IMR-90 (cell line): ENCODE measurements around the gene GCNT4. TPM values are rescaled to one million over a fixed set of nuclear protein-coding genes. Genes with fewer than 3 reads are reported as not detected.

Source experiments
- ATAC-seq: fragments of 200-7000 bp; cut with Tn5 transposase; 2 replicates; pipeline ENCODE4 v1.9.1; 2020; ENCODE audit warnings: low read depth, mild to moderate bottlenecking, moderate library complexity
- BruUV-seq: library from RNA; stranded (reverse); fragments of 400-500 nt; replicated peaks from 2 replicates; lab custom pipeline; 2021; lab: Mats Ljungman, UMichigan
- CTCF ChIA-PET: fragments of 300-600 bp; formaldehyde crosslinking; extraction: SDS; loops from one replicate; lab custom pipeline; 2021; ENCODE audit warnings: antibody characterized with exemption; lab: Yijun Ruan, JAX
- POLR2A ChIA-PET: fragments of 300-600 bp; sonication (Branson Sonifier 250); formaldehyde crosslinking; loops from one replicate; lab custom pipeline; 2022; ENCODE audit warnings: antibody characterized with exemption; ENCODE audit not compliant: unreplicated experiment; lab: Charles Lee
- DNase-seq: peaks from one replicate; pipeline ENCODE4 v3.0.0; 2013
- H2AFZ ChIP-seq: replicated peaks from 2 replicates; pipeline ENCODE3; 2013; ENCODE audit warnings: low read length, mild to moderate bottlenecking; ENCODE audit not compliant: poor library complexity
- H2AK5ac ChIP-seq: 2 replicates; pipeline ENCODE4 v1.6.1; 2013; ENCODE audit warnings: low read depth, low read length, inconsistent platforms
- H2AK9ac ChIP-seq: replicated peaks from 2 replicates; pipeline ENCODE3; 2013; ENCODE audit warnings: mild to moderate bottlenecking, low read depth, low read length, moderate library complexity; ENCODE audit not compliant: poor library complexity
- H2BK120ac ChIP-seq: 2 replicates; pipeline ENCODE4 v1.6.1; 2013; ENCODE audit warnings: low read depth, low read length, inconsistent platforms
- H2BK15ac ChIP-seq: 3 replicates; pipeline ENCODE4 v1.6.1; 2013; ENCODE audit warnings: low read depth, low read length, inconsistent platforms
- H2BK20ac ChIP-seq: 2 replicates; pipeline ENCODE4 v1.6.1; 2013; ENCODE audit warnings: low read depth, mild to moderate bottlenecking, inconsistent platforms, low read length, moderate library complexity
- H2BK5ac ChIP-seq: 2 replicates; pipeline ENCODE4 v1.6.1; 2013; ENCODE audit warnings: mild to moderate bottlenecking, low read depth, low read length, inconsistent platforms; ENCODE audit not compliant: poor library complexity, severe bottlenecking
- H3K14ac ChIP-seq: replicated peaks from 2 replicates; pipeline ENCODE4 v1.6.1; 2013; ENCODE audit warnings: low read depth, low read length, inconsistent platforms
- H3K18ac ChIP-seq: 2 replicates; pipeline ENCODE4 v1.6.1; 2013; ENCODE audit warnings: low read depth, low read length, control low read depth
- H3K23ac ChIP-seq: 2 replicates; pipeline ENCODE4 v1.6.1; 2013; ENCODE audit warnings: low read depth, low read length, inconsistent platforms
- H3K27ac ChIP-seq: 2 replicates; pipeline ENCODE4 v1.5.1; 2013; ENCODE audit warnings: mild to moderate bottlenecking, control low read depth, low read length; ENCODE audit not compliant: insufficient read depth
- H3K27me3 ChIP-seq: 2 replicates; pipeline ENCODE4 v1.6.1; 2013; ENCODE audit warnings: low read length; ENCODE audit not compliant: control insufficient read depth, insufficient read depth
- H3K36me3 ChIP-seq: 2 replicates; pipeline ENCODE4 v1.6.1; 2013; ENCODE audit warnings: low read length, mixed read lengths; ENCODE audit not compliant: control insufficient read depth, insufficient read depth
- H3K4ac ChIP-seq: 2 replicates; pipeline ENCODE4 v1.6.1; 2013; ENCODE audit warnings: low read depth, low read length, inconsistent platforms
- H3K4me1 ChIP-seq: 2 replicates; pipeline ENCODE4 v1.6.1; 2013; ENCODE audit warnings: low read length, mixed read lengths; ENCODE audit not compliant: control insufficient read depth, insufficient read depth
- H3K4me2 ChIP-seq: 2 replicates; pipeline ENCODE4 v1.6.1; 2013; ENCODE audit warnings: low read depth, mild to moderate bottlenecking, control low read depth, low read length, moderate library complexity
- H3K4me3 ChIP-seq: 2 replicates; pipeline ENCODE4 v1.5.1; 2013; ENCODE audit warnings: low read depth, mild to moderate bottlenecking, control low read depth, low read length, moderate library complexity; ENCODE audit not compliant: insufficient read depth
- H3K56ac ChIP-seq: 2 replicates; pipeline ENCODE4 v1.6.1; 2013; ENCODE audit warnings: low read length, inconsistent platforms; ENCODE audit not compliant: insufficient read depth; ENCODE audit errors: extremely low read depth
- H3K79me1 ChIP-seq, 2 experiments: 2 replicates each; pipeline ENCODE4 v1.6.1; 2013; ENCODE audit warnings: low read length in 2 of 2, inconsistent platforms in 1 of 2, low read depth in 1 of 2
- H3K9ac ChIP-seq: 2 replicates; pipeline ENCODE4 v1.6.1; 2013; ENCODE audit warnings: low read depth, low read length, control low read depth
- H3K9me1 ChIP-seq: 2 replicates; pipeline ENCODE4 v1.6.1; 2013; ENCODE audit warnings: low read length, inconsistent platforms; ENCODE audit not compliant: insufficient read depth
- H3K9me3 ChIP-seq: 2 replicates; pipeline ENCODE4 v1.6.1; 2013; ENCODE audit warnings: low read length; ENCODE audit not compliant: control insufficient read depth, insufficient read depth
- H4K20me1 ChIP-seq: 2 replicates; pipeline ENCODE4 v1.6.1; 2013; ENCODE audit warnings: low read length, inconsistent platforms; ENCODE audit not compliant: insufficient read depth
- H4K5ac ChIP-seq: 2 replicates; pipeline ENCODE4 v1.6.1; 2013; ENCODE audit warnings: mild to moderate bottlenecking, low read depth, low read length, control low read depth
- H4K8ac ChIP-seq, 2 experiments: 2 replicates each; pipeline ENCODE4 v1.6.1; 2013; ENCODE audit warnings: low read depth in 2 of 2, low read length in 2 of 2, control low read depth in 1 of 2, inconsistent platforms in 1 of 2
- H4K91ac ChIP-seq: 2 replicates; pipeline ENCODE4 v1.6.1; 2013; ENCODE audit warnings: low read depth, low read length, inconsistent platforms; ENCODE audit not compliant: insufficient read depth
- CEBPB ChIP-seq: IDR thresholded peaks from 2 replicates; pipeline ENCODE4 v1.6.1; 2012; ENCODE audit warnings: low read depth, low read length, improper control_type of control experiment
- CHD1 ChIP-seq: IDR thresholded peaks from 2 replicates; pipeline ENCODE4 v1.6.1; 2012; ENCODE audit warnings: low read depth, low read length, improper control_type of control experiment
- MAZ ChIP-seq: IDR thresholded peaks from 2 replicates; pipeline ENCODE4 v1.6.1; 2012; ENCODE audit warnings: low read depth, mild to moderate bottlenecking, low read length, improper control_type of control experiment, moderate library complexity, borderline replicate concordance
- RFX5 ChIP-seq: IDR thresholded peaks from 2 replicates; pipeline ENCODE4 v1.8.0; 2012; ENCODE audit warnings: low read depth, mild to moderate bottlenecking, low read length, moderate library complexity
- SMC3 ChIP-seq: fragments of 150-350 bp; IDR thresholded peaks from 2 replicates; pipeline ENCODE4 v1.6.1; 2016; ENCODE audit warnings: low read depth, mild to moderate bottlenecking, antibody characterized with exemption, low read length, moderate library complexity
- WGBS, 2 experiments: methylation state at CpG; one replicate each; pipeline versions ENCODE4 v1.1.5 to v1.1.7; 2013; ENCODE audit warnings: missing lambda C conversion rate in 2 of 2; ENCODE audit not compliant: insufficient read length in 1 of 2; ENCODE audit errors: extremely low coverage in 2 of 2; 5-methylcytosine and 5-hydroxymethylcytosine counted together
- dilution Hi-C: fragments of 300-500 bp; cut with HindIII; formaldehyde crosslinking; loops from one replicate; pipeline ENCODE4 v1.14.3; 2018; ENCODE audit warnings: low sequenced_read_pairs; ENCODE audit not compliant: unreplicated experiment
- in situ Hi-C: fragments of 300-500 bp; cut with MboI; formaldehyde crosslinking; loops from 3 replicates; pipeline ENCODE4 v1.14.3; 2019; ENCODE audit warnings: low sequenced_read_pairs, inconsistent platforms, mixed read lengths
- intact Hi-C: fragments of 100-400 bp; cut with micrococcal nuclease; formaldehyde crosslinking; loops from 2 replicates; pipeline ENCODE4 v1.10.0; 2022
- polyA plus RNA-seq, 3 experiments: library from polyadenylated mRNA; depleted of rRNA; stranded (reverse); fragments of >200 nt; gene quantifications; 2 replicates each; pipeline ENCODE4 v1.2.3, GENCODE V29; 2012; ENCODE audit warnings: low replicate concordance in 1 of 3
- total RNA-seq: library from RNA; depleted of rRNA; stranded (reverse); fragments of >200 nt; gene quantifications from 2 replicates; pipeline ENCODE4 v1.2.3, GENCODE V29; 2012
- TF ChIP-seq, protein P1 (sequence below): fragments of 150-350 bp; IDR thresholded peaks from 2 replicates; pipeline ENCODE4 v1.6.1; 2016; ENCODE audit warnings: low read depth, mild to moderate bottlenecking, low read length, moderate library complexity, borderline replicate concordance

Gene GCNT4
- total and polyA plus RNA-seq, 2 of the 4 experiments (the other 2 are of a cell fraction), result 0.46 to 1.8 TPM

DNA sequence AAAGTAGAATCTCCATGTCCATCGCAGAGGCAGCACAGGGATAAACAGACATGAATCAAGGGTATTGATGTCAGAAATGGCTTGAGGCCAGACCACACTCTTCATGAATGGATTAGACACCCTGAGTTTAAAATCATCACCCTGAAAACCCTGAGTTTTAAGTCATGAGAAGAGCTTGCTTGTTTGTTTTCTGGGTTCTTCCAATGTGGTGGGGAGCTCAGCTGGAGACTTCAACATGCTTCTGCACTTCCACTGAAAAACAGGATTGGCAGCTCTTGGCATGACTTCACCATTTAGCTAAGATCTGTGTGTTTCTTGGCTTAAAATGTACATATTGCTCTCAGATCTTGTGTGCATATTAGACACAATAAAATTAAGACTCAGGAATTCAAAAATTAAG, 9.8 kb downstream of the GCNT4 start:
- Histone ChIP-seq H3K4me3 (no peak overlapping the region), H3K9me1 (peaks cover 7% of the 10 kb centered on the region; the same call in 1 of the 2 replicates), H4K5ac (no peak overlapping the region; the same call in 1 of the 2 replicates), H3K4ac (no peak overlapping the region), H4K20me1 (no peaks in the 10 kb centered on the region), H4K8ac (no peak overlapping the region), H3K9ac (no peak overlapping the region), H3K4me1 (peaks cover 5% of the 10 kb centered on the region; the same call in 1 of the 2 replicates), H3K18ac (no peak overlapping the region), H3K79me1 (peaks cover 0 to 18% of the 10 kb centered on the region in 2 experiments; a peak in 2 of 4 replicates), H3K36me3 (peaks cover 9% of the 10 kb centered on the region), H2BK5ac (no peak overlapping the region), H2BK20ac (no peak overlapping the region), H4K91ac (no peak overlapping the region), H2AFZ (no peak overlapping the region), H3K23ac (no peak overlapping the region), H3K4me2 (no peak overlapping the region), H3K27me3 (no peaks in the 10 kb centered on the region), H2AK9ac (no peak overlapping the region), H2BK15ac (no peak overlapping the region), H3K9me3 (no peaks in the 10 kb centered on the region), H3K27ac (no peak overlapping the region), H3K56ac (no peak overlapping the region), H2BK120ac (no peak overlapping the region), H3K14ac (no peak overlapping the region), H2AK5ac (no peak overlapping the region)
- no peak for DNase-seq
- ChIA-PET POLR2A (no interaction called here), CTCF (interaction anchor here (1.1 to 1.3 kb wide), 2 partner anchors 11 to 15 kb away, joined by 3 to 4 read pairs; no protein-coding TSS in a partner anchor)
- in situ Hi-C loops, result no loop called here
- ATAC-seq, result no peak
- WGBS, 2 experiments, result no CpG with 5 or more reads among the region's 1 CpG
- intact Hi-C loops, result no loop called here
- dilution Hi-C loops, result no loop called here
- TF ChIP-seq, protein P1, sequence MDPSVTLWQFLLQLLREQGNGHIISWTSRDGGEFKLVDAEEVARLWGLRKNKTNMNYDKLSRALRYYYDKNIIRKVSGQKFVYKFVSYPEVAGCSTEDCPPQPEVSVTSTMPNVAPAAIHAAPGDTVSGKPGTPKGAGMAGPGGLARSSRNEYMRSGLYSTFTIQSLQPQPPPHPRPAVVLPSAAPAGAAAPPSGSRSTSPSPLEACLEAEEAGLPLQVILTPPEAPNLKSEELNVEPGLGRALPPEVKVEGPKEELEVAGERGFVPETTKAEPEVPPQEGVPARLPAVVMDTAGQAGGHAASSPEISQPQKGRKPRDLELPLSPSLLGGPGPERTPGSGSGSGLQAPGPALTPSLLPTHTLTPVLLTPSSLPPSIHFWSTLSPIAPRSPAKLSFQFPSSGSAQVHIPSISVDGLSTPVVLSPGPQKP, result no peak
- TF ChIP-seq SMC3, result no peak
- TF ChIP-seq MAZ, result no peak
- TF ChIP-seq RFX5, result no peak
- no peak for TF ChIP-seq CEBPB
- TF ChIP-seq CHD1, result no peak
- no TSS peak for BruUV-seq
